ENCODE results near the gene PRIMPOL.
A peak's percentile ranks its signal among the peaks of the same experiment; 100 is the strongest.

PRIMPOL gene

DNA sequence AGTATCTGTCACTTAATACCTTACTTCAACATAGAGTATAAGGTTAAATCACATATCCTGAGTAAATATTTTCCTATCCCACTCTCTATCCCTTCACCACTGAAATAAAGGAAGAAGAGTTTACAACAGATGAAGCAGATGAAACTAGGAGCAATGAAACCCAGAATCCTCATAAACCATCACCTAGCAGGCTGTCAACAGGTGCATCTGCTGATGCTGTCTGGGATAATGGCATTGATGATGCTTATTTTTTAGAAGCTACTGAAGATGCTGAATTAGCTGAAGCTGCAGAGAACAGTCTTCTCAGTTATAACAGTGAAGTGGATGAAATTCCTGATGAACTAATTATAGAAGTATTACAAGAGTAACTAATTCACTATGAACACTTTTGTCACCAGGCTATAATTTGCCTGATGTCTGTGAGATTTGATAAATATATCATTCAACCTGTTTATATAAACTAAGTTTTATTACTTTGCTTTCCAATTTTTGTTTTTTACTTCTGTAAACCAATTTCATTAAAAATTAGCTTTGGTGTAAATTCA is 44.9 kb downstream of the PRIMPOL start:
- no peak for DNase-seq
- TF ChIP-seq GATA1 (IDR thresholded peaks at IDR 0.05; ENCODE audit: low read depth, low read length) = no peak
- TF ChIP-seq POLR2A (IDR thresholded peaks at IDR 0.05; ENCODE audit: low read length) = no peak

- no peak for TF ChIP-seq POLR2A (IDR thresholded peaks at IDR 0.05; ENCODE audit: low read length)
- TF ChIP-seq GATA1 (IDR thresholded peaks at IDR 0.05; ENCODE audit: low read depth, low read length) = no peak
- DNase-seq = no peak
Measured at GRCh38 chr4:184695178-184695896, 45.8 kb downstream of the PRIMPOL start.

GRCh38 chr4:184697956-184698355 is 48.4 kb downstream of the PRIMPOL start:
- DNase-seq = no peak
- TF ChIP-seq POLR2A (IDR thresholded peaks at IDR 0.05; ENCODE audit: low read length) (no peak), GATA1 (IDR thresholded peaks at IDR 0.05; ENCODE audit: low read depth, low read length) (no peak)

DNA sequence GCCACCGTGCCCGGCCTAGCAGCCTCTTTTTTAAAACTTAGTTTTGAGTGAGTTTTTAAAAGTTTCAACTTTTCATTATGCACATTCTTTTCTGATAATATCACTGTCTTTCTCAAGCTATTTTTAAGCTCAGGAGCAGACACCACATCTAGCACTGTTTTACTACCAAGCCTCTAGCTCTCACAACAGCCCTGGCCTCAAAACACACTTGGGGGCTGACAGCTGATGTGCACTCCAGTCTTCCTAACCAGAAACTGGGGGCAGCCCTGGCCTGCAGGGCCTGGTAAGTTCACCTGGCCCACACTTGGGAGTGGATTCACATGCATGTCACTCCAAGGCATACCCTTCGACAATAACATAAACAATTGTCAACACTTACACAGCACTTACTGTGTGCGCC is 50.4 kb downstream of the PRIMPOL start:
- no peak for TF ChIP-seq GATA1 (IDR thresholded peaks at IDR 0.05; ENCODE audit: low read depth, low read length)
- no peak for TF ChIP-seq POLR2A (IDR thresholded peaks at IDR 0.05; ENCODE audit: low read length)
- DNase-seq = no peak

DNA sequence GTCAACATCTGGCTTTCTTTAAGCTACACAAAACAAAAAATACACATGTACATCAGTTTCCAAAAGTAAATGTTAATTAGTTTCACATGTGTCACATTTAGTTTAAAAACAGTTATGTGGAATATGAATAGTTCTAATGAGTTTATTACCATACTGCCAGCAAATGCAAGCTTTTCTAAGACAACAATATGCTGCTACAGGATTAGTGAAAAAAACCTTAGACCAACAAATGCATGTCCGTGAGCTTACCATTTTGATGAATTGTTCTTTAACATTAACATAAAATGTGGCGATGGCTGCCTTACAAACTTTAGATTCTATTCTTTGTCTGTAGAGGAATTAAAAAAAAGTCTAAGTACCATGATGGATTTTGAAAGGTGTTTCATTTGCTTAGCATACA is 52.6 kb downstream of the PRIMPOL start:
- TF ChIP-seq GATA1 (IDR thresholded peaks at IDR 0.05; ENCODE audit: low read depth, low read length) (no peak), POLR2A (IDR thresholded peaks at IDR 0.05; ENCODE audit: low read length) (no peak)
- no peak for DNase-seq

GRCh38 chr4:184705692-184706091 is 56.2 kb downstream of the PRIMPOL start:
- no peak for TF ChIP-seq GATA1 (IDR thresholded peaks at IDR 0.05; ENCODE audit: low read depth, low read length)
- no peak for TF ChIP-seq POLR2A (IDR thresholded peaks at IDR 0.05; ENCODE audit: low read length)
- DNase-seq = peak; percentile 18 to 34

DNA sequence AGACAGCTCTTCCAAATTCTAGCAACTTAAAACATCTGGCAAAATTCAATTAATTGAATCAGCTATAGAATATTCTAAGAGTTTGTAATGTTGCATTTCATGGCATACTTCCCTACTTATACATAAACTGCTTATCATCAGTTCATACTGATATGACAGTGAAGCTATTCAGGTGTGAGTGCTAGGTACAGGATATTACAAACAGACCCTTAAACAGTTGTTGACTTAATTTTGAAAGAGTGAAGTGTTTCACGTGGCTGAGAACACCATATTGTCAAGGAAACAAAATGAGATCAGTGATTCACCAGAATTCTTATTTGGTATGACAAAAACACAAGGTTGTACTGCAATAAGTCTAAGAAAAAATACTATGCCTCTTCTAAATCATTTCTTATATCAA is 56.9 kb downstream of the PRIMPOL start:
- TF ChIP-seq GATA1 (IDR thresholded peaks at IDR 0.05; ENCODE audit: low read depth, low read length) (no peak), POLR2A (IDR thresholded peaks at IDR 0.05; ENCODE audit: low read length) (no peak)
- no peak for DNase-seq

- DNase-seq = no peak
- no peak for TF ChIP-seq GATA1 (IDR thresholded peaks at IDR 0.05; ENCODE audit: low read depth, low read length)
- no peak for TF ChIP-seq POLR2A (IDR thresholded peaks at IDR 0.05; ENCODE audit: low read length)
Measured at GRCh38 chr4:184712322-184712721, 62.8 kb downstream of the PRIMPOL start.

DNA sequence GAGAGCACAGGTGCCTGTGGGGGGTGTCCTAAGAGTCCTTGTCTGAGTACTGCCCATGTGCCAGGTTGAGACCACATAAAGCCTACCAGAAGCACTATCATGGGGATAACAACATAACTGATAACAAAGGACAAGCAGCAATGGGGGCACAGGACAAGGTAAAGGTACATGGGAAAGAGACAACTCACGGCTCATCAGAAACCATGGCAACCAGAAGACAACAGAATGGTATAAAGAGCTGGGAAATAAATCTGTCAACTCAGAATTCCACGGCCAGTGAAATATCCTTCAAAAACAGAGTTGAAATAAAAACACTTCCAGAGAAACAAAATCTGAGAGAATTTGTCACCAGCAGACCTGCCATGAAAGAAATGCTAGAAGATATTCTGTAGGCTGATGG is 64.3 kb downstream of the PRIMPOL start:
- DNase-seq = no peak
- no peak for TF ChIP-seq POLR2A (IDR thresholded peaks at IDR 0.05; ENCODE audit: low read length)
- TF ChIP-seq GATA1 (IDR thresholded peaks at IDR 0.05; ENCODE audit: low read depth, low read length) = no peak

GRCh38 chr4:184715526-184715925 is 66.0 kb downstream of the PRIMPOL start:
- DNase-seq = no peak
- TF ChIP-seq POLR2A (IDR thresholded peaks at IDR 0.05; ENCODE audit: low read length) = no peak
- no peak for TF ChIP-seq GATA1 (IDR thresholded peaks at IDR 0.05; ENCODE audit: low read depth, low read length)

GRCh38 chr4:184719407-184719806 is 69.9 kb downstream of the PRIMPOL start:
- TF ChIP-seq POLR2A (IDR thresholded peaks at IDR 0.05; ENCODE audit: low read length) (no peak), GATA1 (IDR thresholded peaks at IDR 0.05; ENCODE audit: low read depth, low read length) (no peak)
- no peak for DNase-seq

DNA sequence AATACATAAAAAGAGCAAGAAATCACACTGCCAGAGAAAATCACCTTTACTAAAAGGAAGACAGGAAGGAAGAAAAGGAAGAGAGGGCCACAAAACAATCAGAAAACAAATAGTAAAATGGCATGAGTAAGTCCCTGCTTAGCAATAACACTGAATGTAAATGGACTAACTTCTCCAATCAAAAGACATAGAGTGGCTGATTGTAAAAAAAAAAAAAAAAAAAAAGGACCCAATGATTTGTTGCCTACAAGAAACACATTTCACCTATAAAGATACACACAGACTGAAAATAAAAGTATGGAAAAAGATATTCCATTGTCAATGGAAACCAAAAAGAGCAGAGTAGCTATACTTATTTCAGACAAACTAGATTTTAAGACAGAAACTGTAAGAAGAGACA is 71.7 kb downstream of the PRIMPOL start:
- no peak for DNase-seq
- no peak for TF ChIP-seq GATA1 (IDR thresholded peaks at IDR 0.05; ENCODE audit: low read depth, low read length)
- TF ChIP-seq POLR2A (IDR thresholded peaks at IDR 0.05; ENCODE audit: low read length) = no peak

DNA sequence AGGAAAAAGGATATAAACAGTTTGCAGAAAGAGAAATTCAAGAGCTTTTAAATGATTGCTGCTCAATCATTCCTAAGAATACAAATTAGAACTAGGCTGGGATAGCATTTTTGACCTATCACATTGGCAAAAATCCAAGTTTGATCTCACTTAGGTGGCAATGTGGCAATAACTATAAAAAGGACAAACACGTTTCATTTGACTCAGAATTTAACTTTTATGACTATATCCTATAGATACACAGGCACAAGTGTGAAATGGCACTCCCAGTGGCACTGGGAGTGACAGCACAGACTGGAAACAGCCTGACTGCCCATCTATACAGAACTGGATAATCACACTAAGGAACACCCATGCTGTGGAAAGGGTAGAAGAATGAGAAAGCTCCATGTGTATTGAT is 73.3 kb downstream of the PRIMPOL start:
- TF ChIP-seq GATA1 (IDR thresholded peaks at IDR 0.05; ENCODE audit: low read depth, low read length) = no peak

GRCh38 chr4:184727430-184727829 is 77.9 kb downstream of the PRIMPOL start:
- no peak for TF ChIP-seq POLR2A (IDR thresholded peaks at IDR 0.05; ENCODE audit: low read length)
- no peak for TF ChIP-seq GATA1 (IDR thresholded peaks at IDR 0.05; ENCODE audit: low read depth, low read length)
- DNase-seq = no peak

More for the DNA sequence above, 73.3 kb downstream of the PRIMPOL start:
- peak; percentile 12 to 32 for DNase-seq

DNA sequence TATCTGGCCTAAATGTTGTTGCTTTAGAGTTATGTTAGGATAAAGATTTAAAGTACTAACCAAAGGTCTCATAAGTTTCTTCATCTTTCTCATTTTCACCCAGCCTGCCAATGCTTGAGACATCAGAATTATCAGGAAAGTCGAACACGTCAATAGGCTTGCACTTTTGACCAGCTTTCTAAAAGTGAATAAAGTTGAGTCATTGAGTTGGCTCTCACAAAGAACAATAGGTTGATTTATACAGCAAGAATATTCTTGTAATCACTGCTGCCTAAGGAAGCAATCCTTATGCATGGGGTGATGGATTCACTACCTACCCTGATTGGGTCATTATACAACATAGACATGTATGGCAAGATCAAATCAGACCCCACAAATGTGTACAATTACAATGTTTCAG is 79.3 kb downstream of the PRIMPOL start:
- DNase-seq = no peak
- TF ChIP-seq POLR2A (IDR thresholded peaks at IDR 0.05; ENCODE audit: low read length) (no peak), GATA1 (IDR thresholded peaks at IDR 0.05; ENCODE audit: low read depth, low read length) (no peak)

Measured in erythroblast (primary cell).